Prostate gland (tissue), 2 donors: Measurements from ENCODE around the gene FYCO1. TPM values are rescaled to one million over a fixed set of nuclear protein-coding genes. Genes with fewer than 3 reads are reported as not detected.

Source experiments
- DNase-seq: peaks from one replicate; pipeline ENCODE4 v3.0.0-alpha.2; 2019; ENCODE audit warnings: low spot score
- H3K27ac ChIP-seq, 2 donors: fragments of 200-600 bp; sonication (generic); 2 replicates each; pipeline ENCODE4 v1.5.1; 2017 to 2019
- H3K27me3 ChIP-seq: fragments of 200-600 bp; sonication (generic); replicated peaks from 2 replicates; pipeline ENCODE4 v1.5.1; 2019; ENCODE audit not compliant: insufficient read depth
- H3K36me3 ChIP-seq, 2 donors: fragments of 200-600 bp; sonication (generic); 1 replicate in 1 of 2; 2 replicates in 1 of 2; pipeline versions ENCODE4 v1.5.1 to v1.8.1; 2017 to 2019
- H3K4me1 ChIP-seq: fragments of 200-600 bp; sonication (generic); replicated peaks from 2 replicates; pipeline ENCODE4 v1.5.1; 2019
- H3K4me3 ChIP-seq, 2 donors: fragments of 200-600 bp; sonication (generic); 2 replicates each; pipeline ENCODE4 v1.5.1; 2017 to 2019
- H3K9me3 ChIP-seq: fragments of 200-600 bp; sonication (generic); 2 replicates; pipeline ENCODE4 v1.5.1; 2017
- POLR2A ChIP-seq: fragments of 450-650 bp; IDR thresholded peaks from one replicate; pipeline ENCODE4 v1.6.1; 2016; ENCODE audit warnings: antibody characterized with exemption, mild to moderate bottlenecking
- POLR2AphosphoS5 ChIP-seq: sonication (generic); formaldehyde crosslinking; IDR thresholded peaks from one replicate; pipeline ENCODE4 v1.6.1; 2017; ENCODE audit warnings: antibody characterized with exemption
- WGBS: methylation state at CpG from one replicate; pipeline ENCODE4 v1.1.5; 2018; 5-methylcytosine and 5-hydroxymethylcytosine counted together
- intact Hi-C: fragments of 100-400 bp; cut with DNase I; formaldehyde crosslinking; loops from one replicate; pipeline ENCODE4 v1.14.2; 2022
- total RNA-seq, 2 donors: library from RNA; depleted of rRNA; stranded (reverse); fragments of >200 nt; gene quantifications; one replicate each; pipeline ENCODE4 v1.1.0, GENCODE V29; 2016
- TF ChIP-seq, protein P1 (sequence below), 4 experiments: fragments of 200-600 bp in 2 of 4; fragments of 450-650 bp in 2 of 4; sonication (generic) in 2 of 4; IDR thresholded peaks; 1 replicate in 3 of 4; 2 replicates in 1 of 4; pipeline ENCODE4 v1.5.1; 2016 to 2019; ENCODE audit warnings: antibody characterized with exemption in 4 of 4, mild to moderate bottlenecking in 2 of 4, moderate library complexity in 2 of 4

FYCO1 gene
- total RNA-seq, 2 donors from 2014 or later, result 33.1 to 56.7 TPM

DNA sequence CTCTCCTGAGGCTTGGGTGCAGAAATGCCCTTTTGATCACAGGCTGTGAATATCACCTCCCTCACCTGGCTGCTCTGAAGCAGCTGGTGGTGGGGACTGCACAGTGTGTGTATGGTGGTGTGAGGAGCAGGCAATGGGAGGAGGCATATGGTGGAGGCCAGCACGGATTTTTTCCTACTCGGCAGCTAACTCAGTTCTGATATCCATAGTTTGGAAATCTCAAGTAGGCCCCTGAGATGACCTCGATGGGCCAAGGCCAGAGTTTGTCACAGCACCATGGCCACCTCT, 73.6 kb downstream of the FYCO1 start:
- H3K36me3 ChIP-seq, result peaks cover 4 to 6% of the 10 kb centered on the region in 2 donors

DNA sequence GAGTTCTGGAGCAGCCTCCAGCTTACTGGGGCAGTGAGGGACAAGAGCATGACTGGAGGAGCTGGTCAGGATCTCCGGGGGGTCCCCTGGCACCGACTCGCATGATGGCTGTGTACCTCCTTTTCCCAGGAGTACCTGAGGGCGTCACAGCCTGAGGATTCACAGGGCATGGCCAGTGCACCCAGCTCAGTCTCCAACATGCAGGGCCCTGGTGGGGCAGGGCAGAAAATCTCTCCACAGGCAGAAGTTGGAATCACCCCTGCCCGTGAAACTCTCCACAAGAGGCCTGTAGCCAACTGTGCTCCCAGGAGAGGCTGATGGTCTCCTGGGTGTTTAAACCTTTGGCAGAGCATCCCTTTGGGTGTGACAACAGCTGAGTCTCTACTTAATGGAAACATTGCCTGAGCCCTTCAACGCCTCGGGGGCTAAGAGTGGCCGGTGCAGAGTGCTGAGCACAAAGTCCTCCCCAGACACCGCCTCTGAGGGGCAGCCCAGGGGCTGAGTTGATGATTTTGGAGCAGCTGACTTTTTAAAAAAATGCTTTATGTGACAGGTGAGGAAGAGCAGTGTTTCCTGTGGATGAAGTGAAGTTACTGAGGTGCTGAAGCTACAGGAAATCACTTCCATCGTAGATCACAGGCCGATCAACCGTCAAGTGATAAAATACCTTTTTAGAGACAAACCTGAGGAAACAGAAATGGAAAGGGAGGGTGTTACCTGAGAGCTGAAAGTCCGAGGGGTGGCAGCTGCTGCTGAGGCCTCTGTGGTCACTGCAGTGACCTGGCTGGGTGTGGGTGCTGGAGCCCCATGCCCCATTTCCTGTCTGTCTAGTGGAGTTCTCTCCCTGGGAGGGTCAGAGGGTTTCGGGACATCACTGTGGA, 74.2 kb downstream of the FYCO1 start:
- peaks cover 4 to 6% of the 10 kb centered on the region in 2 donors for H3K36me3 ChIP-seq
- H3K4me3 ChIP-seq, result no peak overlapping the region
- intact Hi-C loops, result loop anchor here (10.0 kb wide), 1 partner anchor 407 kb away; no protein-coding TSS in a partner anchor
- DNase-seq, result no peak
- H3K27ac ChIP-seq, result no peak overlapping the region
- 84% methylated on average over 13 of the region's 14 CpGs for WGBS
- H3K4me1 ChIP-seq, result no peaks in the 10 kb centered on the region
- TF ChIP-seq POLR2A (no peak), POLR2AphosphoS5 (no peak)
- TF ChIP-seq, protein P1, sequence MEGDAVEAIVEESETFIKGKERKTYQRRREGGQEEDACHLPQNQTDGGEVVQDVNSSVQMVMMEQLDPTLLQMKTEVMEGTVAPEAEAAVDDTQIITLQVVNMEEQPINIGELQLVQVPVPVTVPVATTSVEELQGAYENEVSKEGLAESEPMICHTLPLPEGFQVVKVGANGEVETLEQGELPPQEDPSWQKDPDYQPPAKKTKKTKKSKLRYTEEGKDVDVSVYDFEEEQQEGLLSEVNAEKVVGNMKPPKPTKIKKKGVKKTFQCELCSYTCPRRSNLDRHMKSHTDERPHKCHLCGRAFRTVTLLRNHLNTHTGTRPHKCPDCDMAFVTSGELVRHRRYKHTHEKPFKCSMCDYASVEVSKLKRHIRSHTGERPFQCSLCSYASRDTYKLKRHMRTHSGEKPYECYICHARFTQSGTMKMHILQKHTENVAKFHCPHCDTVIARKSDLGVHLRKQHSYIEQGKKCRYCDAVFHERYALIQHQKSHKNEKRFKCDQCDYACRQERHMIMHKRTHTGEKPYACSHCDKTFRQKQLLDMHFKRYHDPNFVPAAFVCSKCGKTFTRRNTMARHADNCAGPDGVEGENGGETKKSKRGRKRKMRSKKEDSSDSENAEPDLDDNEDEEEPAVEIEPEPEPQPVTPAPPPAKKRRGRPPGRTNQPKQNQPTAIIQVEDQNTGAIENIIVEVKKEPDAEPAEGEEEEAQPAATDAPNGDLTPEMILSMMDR (IDR thresholded peaks at IDR 0.05), result no peak
- H3K9me3 ChIP-seq, result no peaks in the 10 kb centered on the region
- H3K27me3 ChIP-seq, result no peaks in the 10 kb centered on the region

More for the DNA sequence above, 73.6 kb downstream of the FYCO1 start:
- Histone ChIP-seq H3K27me3 (no peaks in the 10 kb centered on the region), H3K27ac (no peak overlapping the region), H3K4me3 (no peak overlapping the region), H3K9me3 (no peaks in the 10 kb centered on the region), H3K4me1 (no peaks in the 10 kb centered on the region)
- intact Hi-C loops, result loop anchor here (10.0 kb wide), 1 partner anchor 407 kb away; no protein-coding TSS in a partner anchor
- 82% methylated on average over 3 of the region's 3 CpGs for WGBS
- TF ChIP-seq POLR2A (no peak), POLR2AphosphoS5 (no peak)
- TF ChIP-seq, protein P1 (IDR thresholded peaks at IDR 0.05), result no peak
- no peak for DNase-seq

DNA sequence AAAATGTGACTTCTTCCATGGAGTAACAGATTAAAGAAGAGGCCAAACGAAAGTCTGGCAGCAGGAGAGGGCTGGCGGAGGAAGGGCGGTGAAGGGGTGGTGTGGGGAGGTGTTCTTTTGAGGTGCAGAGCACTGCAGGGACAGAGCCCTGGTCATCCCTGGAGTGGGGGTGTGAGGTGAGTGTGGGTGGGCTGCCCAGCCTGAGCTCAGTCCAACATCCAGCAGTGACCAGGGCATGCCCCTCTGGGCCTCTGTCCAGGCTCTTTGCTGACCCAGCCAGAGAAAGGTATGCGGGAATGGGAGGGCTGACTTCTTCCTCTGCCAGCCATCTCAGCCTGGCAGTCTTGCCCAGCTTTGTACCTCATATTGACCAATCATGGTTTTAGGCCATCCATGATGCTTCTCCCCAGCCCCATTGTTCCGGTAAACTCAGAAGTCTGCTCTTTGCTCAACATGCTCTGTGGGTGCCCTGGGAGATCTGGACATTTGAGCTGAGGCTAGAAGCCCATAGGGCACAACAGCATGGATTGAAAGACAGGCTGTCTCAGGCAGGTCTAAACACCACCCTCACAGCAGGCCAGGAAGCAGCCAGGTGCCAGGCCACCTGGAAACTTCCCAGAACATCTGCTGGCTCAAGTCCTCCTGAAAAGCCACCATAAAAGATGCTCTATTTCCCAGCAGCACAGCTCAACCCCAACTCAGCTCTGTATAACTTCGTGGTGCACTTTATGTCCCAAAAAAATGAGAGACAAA, 78.3 kb downstream of the FYCO1 start:
- DNase-seq, result no peak
- peaks cover 0 to 6% of the 10 kb centered on the region in 2 donors for H3K36me3 ChIP-seq
- H3K9me3 ChIP-seq, result no peaks in the 10 kb centered on the region
- 72% methylated on average over 6 of the region's 6 CpGs for WGBS
- H3K4me3 ChIP-seq, result no peak overlapping the region
- no peaks in the 10 kb centered on the region for H3K4me1 ChIP-seq
- no peaks in the 10 kb centered on the region for H3K27me3 ChIP-seq
- TF ChIP-seq POLR2A (no peak), POLR2AphosphoS5 (no peak)
- TF ChIP-seq, protein P1 (IDR thresholded peaks at IDR 0.05), result no peak
- intact Hi-C loops, result no loop called here
- H3K27ac ChIP-seq, result no peak overlapping the region

DNA sequence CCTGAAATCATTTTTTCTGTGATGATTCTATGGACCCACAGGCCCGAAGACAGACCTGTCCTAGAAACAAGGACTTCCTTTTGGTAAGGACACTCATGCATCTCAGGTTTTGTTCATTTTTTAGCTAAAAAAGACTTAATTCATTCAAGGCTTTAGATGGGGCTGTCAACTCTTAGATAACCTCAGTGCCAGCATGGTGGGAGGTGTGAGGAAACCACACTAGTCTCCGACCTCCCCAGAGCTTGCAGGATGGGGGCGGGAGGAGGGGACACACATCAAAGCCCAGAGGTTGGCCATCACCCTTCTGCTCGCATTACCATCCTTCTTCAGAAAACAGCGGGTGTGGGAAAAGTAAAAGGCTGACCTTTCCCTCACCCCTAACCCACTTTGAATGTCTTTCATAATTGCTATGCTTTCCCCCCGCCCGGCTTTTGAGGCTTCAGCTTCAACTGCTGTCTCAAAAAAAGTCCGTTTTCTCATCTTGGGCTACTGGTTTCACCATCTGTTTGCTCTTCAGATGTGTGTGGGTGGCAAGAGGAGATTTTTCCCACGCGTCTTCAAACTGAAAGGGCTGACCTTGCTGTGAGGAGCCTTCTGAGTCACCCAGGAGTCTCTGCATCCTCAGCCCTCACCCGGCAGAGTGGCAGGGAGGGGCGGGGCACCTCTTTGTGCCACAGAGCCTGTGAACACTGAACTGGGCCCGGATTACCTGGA, 79.9 kb downstream of the FYCO1 start:
- DNase-seq, result no peak
- H3K9me3 ChIP-seq, result no peaks in the 10 kb centered on the region
- H3K27me3 ChIP-seq, result no peaks in the 10 kb centered on the region
- no peak overlapping the region for H3K4me3 ChIP-seq
- WGBS, result 38% methylated on average over 13 of the region's 13 CpGs
- no peaks in the 10 kb centered on the region for H3K4me1 ChIP-seq
- intact Hi-C loops, result no loop called here
- no peak overlapping the region for H3K27ac ChIP-seq
- no peaks in the 10 kb centered on the region for H3K36me3 ChIP-seq
- TF ChIP-seq POLR2A (no peak), POLR2AphosphoS5 (no peak)
- TF ChIP-seq, protein P1 (IDR thresholded peaks at IDR 0.05), result no peak
